Keratinocyte (primary cell): ENCODE data around the gene SLCO4C1. TPM values are rescaled to one million over a fixed set of nuclear protein-coding genes. Genes with fewer than 3 reads are reported as not detected.

Source experiments
- DNase-seq: peaks from one replicate; pipeline ENCODE4 v3.0.0-alpha.2; 2011; ENCODE audit warnings: low read depth, missing footprints, low spot score
- FAIRE-seq: peaks from 2 replicates; lab custom pipeline; 2011; peaks lifted over from hg19 to GRCh38; lab: Jason Lieb, UNC
- H2AFZ ChIP-seq: 2 replicates; pipeline ENCODE4 v1.6.0; 2012; ENCODE audit warnings: low read length, control low read depth, inconsistent platforms; ENCODE audit not compliant: control insufficient read depth
- H3K27ac ChIP-seq: 2 replicates; pipeline ENCODE4 v1.5.1; 2011; ENCODE audit warnings: low read length; ENCODE audit not compliant: control insufficient read depth, insufficient read depth
- H3K27me3 ChIP-seq: 3 replicates; pipeline ENCODE4 v1.6.0; 2011; ENCODE audit warnings: low read length; ENCODE audit not compliant: control insufficient read depth, insufficient read depth; ENCODE audit errors: extremely low read depth
- H3K36me3 ChIP-seq, 2 experiments: 2 replicates in 1 of 2; 3 replicates in 1 of 2; pipeline ENCODE4 v1.5.1; 2011; ENCODE audit warnings: low read length in 2 of 2, mild to moderate bottlenecking in 1 of 2; ENCODE audit not compliant: control insufficient read depth in 2 of 2, insufficient read depth in 2 of 2; ENCODE audit errors: extremely low read depth in 1 of 2
- H3K4me1 ChIP-seq: 3 replicates; pipeline ENCODE4 v1.5.1; 2011; ENCODE audit warnings: low read length; ENCODE audit not compliant: control insufficient read depth, insufficient read depth; ENCODE audit errors: extremely low read depth
- H3K4me2 ChIP-seq: 3 replicates; pipeline ENCODE4 v1.6.0; 2011; ENCODE audit warnings: low read depth, low read length; ENCODE audit not compliant: control insufficient read depth, insufficient read depth; ENCODE audit errors: extremely low read depth
- H3K4me3 ChIP-seq, 3 experiments: fragments of 200-600 bp in 1 of 3; sonication (generic) in 1 of 3; 2 replicates in 2 of 3; 3 replicates in 1 of 3; pipeline ENCODE4 v1.5.1; 2011 to 2016; ENCODE audit warnings: low read length in 3 of 3, mild to moderate bottlenecking in 3 of 3, control low read depth in 2 of 3, inconsistent platforms in 1 of 3, low read depth in 1 of 3, mixed read lengths in 1 of 3, mixed run types in 1 of 3, moderate library complexity in 1 of 3; ENCODE audit not compliant: control insufficient read depth in 2 of 3, insufficient read depth in 2 of 3; ENCODE audit errors: extremely low read depth in 1 of 3
- H3K79me2 ChIP-seq: 2 replicates; pipeline ENCODE4 v1.6.0; 2012; ENCODE audit warnings: low read length; ENCODE audit not compliant: control insufficient read depth, insufficient read depth
- H3K9ac ChIP-seq: 3 replicates; pipeline ENCODE4 v1.6.0; 2011; ENCODE audit warnings: low read length; ENCODE audit not compliant: control insufficient read depth, insufficient read depth; ENCODE audit errors: extremely low read depth
- H3K9me1 ChIP-seq: 3 replicates; pipeline ENCODE4 v1.6.0; 2011; ENCODE audit warnings: low read length; ENCODE audit not compliant: control insufficient read depth, insufficient read depth; ENCODE audit errors: extremely low read depth
- H3K9me3 ChIP-seq: 2 replicates; pipeline ENCODE4 v1.5.1; 2012; ENCODE audit warnings: low read depth, low read length; ENCODE audit not compliant: control insufficient read depth
- H4K20me1 ChIP-seq: 3 replicates; pipeline ENCODE4 v1.6.0; 2011; ENCODE audit warnings: low read length; ENCODE audit not compliant: control insufficient read depth, insufficient read depth; ENCODE audit errors: extremely low read depth
- EZH2 ChIP-seq: IDR thresholded peaks from one replicate; pipeline ENCODE4 v1.6.1; 2012; ENCODE audit warnings: inconsistent platforms, mild to moderate bottlenecking, low read length, moderate library complexity
- dilution Hi-C: fragments of 300-500 bp; cut with MboI; formaldehyde crosslinking; loops from one replicate; pipeline ENCODE4 v1.7.0; 2020; ENCODE audit warnings: low sequenced_read_pairs; ENCODE audit not compliant: extremely low pct_ligation_motif_present
- polyA plus RNA-seq, 5 experiments: library from polyadenylated mRNA; depleted of rRNA in 3 of 5; stranded (reverse) in 3 of 5; stranded (forward) in 1 of 5; unstranded in 1 of 5; fragments of >200 nt; gene quantifications; 1 replicate in 1 of 5; 2 replicates in 3 of 5; 3 replicates in 1 of 5; pipeline versions ENCODE4 v1.2.1 to v1.2.3, GENCODE V29; 2011 to 2012; ENCODE audit warnings: missing spikeins in 2 of 5, low read depth in 1 of 5, low replicate concordance in 1 of 5
- TF ChIP-seq, protein P1 (sequence below), 3 experiments: IDR thresholded peaks in 1 of 3; conservative IDR thresholded peaks in 1 of 3; optimal IDR thresholded peaks in 1 of 3; 2 replicates in 2 of 3; 3 replicates in 1 of 3; pipeline versions ENCODE3 to v1.5.1; 2011; ENCODE audit warnings: low read length in 3 of 3, mild to moderate bottlenecking in 3 of 3, moderate library complexity in 2 of 3, control low read depth in 1 of 3, inconsistent platforms in 1 of 3; ENCODE audit not compliant: insufficient read depth in 2 of 3; ENCODE audit errors: extremely low read depth in 1 of 3

The SLCO4C1 gene
- polyA plus RNA-seq, 1 donor (not counting 4 experiments of a cell fraction or from before 2014, with no cell fraction given), result 0.01 TPM

DNA sequence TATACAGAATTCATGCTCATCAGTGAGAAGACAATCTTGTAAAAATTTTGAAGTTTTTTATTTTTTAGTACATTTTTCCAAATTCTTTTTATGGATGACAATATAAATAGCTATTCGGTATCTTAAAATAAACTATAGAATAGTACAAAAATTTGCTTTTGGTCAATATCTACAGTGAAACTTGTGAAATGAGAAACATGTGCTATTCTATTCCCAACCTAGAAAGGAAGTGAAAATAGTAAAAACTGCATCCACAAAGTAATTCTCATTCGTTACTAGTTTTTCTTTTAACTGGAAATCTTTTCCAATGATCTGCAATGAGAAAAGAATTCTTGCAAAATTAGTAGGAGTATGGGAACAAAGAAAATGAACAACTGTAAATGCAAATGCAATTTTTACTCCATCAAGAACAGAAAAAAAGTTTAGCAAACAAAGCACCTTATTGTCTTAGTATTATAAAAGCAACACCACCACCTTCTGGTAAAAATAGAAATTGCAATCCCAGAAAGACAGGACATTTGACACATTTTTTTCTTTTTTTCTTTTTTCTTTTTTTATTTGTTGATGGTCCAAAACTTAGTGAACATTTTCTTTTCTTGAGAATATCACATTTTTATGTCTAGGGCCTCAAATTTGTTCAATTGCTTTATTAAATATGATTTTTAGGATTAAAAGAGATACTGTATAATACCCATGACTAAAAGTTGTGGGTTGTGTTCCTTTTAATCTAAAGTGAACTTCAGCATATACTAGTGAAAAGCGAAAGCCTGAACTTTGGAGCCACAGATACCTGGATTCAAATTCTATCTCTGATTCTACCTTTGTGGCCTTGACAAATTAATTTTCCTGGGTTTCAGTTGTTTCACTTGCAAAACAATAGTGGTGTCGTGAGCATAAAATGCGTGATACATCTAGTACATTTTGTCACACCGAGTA, 72.3 kb downstream of the SLCO4C1 start:
- H3K27ac ChIP-seq, result no peak overlapping the region
- no peaks in the 10 kb centered on the region for H3K4me1 ChIP-seq
- no peaks in the 10 kb centered on the region for H3K27me3 ChIP-seq
- DNase-seq (no peak), FAIRE-seq (no peak)
- H4K20me1 ChIP-seq, result no peaks in the 10 kb centered on the region
- H3K36me3 ChIP-seq, result no peaks in the 10 kb centered on the region
- no peak overlapping the region for H3K4me2 ChIP-seq
- TF ChIP-seq EZH2, result no peak
- TF ChIP-seq, protein P1, sequence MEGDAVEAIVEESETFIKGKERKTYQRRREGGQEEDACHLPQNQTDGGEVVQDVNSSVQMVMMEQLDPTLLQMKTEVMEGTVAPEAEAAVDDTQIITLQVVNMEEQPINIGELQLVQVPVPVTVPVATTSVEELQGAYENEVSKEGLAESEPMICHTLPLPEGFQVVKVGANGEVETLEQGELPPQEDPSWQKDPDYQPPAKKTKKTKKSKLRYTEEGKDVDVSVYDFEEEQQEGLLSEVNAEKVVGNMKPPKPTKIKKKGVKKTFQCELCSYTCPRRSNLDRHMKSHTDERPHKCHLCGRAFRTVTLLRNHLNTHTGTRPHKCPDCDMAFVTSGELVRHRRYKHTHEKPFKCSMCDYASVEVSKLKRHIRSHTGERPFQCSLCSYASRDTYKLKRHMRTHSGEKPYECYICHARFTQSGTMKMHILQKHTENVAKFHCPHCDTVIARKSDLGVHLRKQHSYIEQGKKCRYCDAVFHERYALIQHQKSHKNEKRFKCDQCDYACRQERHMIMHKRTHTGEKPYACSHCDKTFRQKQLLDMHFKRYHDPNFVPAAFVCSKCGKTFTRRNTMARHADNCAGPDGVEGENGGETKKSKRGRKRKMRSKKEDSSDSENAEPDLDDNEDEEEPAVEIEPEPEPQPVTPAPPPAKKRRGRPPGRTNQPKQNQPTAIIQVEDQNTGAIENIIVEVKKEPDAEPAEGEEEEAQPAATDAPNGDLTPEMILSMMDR (optimal IDR thresholded peaks at IDR 0.05 in 1 of 3, IDR thresholded peaks at IDR 0.05 in 1 of 3, conservative IDR thresholded peaks at IDR 0.05 in 1 of 3; ENCODE audit: extremely low read depth in 1 of 3, insufficient read depth in 2 of 3, low read length in 3 of 3), result peak in 2 of 3 experiments; percentile 25 to 40
- no peak overlapping the region for H3K9ac ChIP-seq
- no peaks in the 10 kb centered on the region for H3K9me1 ChIP-seq
- no peak overlapping the region for H2AFZ ChIP-seq
- H3K4me3 ChIP-seq, result no peak overlapping the region
- dilution Hi-C loops, result no loop called here
- no peaks in the 10 kb centered on the region for H3K9me3 ChIP-seq
- no peaks in the 10 kb centered on the region for H3K79me2 ChIP-seq

DNA sequence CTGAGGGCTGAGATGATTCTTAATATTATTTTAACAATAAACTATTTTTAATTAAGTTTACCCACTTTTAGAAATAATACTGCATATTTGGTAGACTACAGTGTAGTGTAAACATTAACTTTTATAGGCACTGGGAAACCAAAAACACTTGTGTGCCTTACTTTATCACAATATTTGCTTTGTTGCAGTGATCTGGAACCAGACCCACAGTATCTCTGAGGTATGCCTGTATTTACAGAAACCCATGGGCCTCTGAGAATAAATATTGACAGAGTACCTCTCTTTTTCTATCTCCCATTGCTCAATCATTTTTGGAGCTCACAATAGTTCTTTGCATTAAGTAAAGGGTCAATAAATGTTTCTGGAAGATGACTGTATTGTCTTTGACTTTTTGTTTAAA, 73.3 kb downstream of the SLCO4C1 start:
- no peaks in the 10 kb centered on the region for H4K20me1 ChIP-seq
- TF ChIP-seq, protein P1 (optimal IDR thresholded peaks at IDR 0.05 in 1 of 3, IDR thresholded peaks at IDR 0.05 in 1 of 3, conservative IDR thresholded peaks at IDR 0.05 in 1 of 3; ENCODE audit: extremely low read depth in 1 of 3, insufficient read depth in 2 of 3, low read length in 3 of 3), result no peak
- TF ChIP-seq EZH2, result no peak
- no peaks in the 10 kb centered on the region for H3K4me1 ChIP-seq
- FAIRE-seq (no peak), DNase-seq (no peak)
- H3K27ac ChIP-seq, result no peak overlapping the region
- no peak overlapping the region for H3K4me3 ChIP-seq
- H3K36me3 ChIP-seq, result no peaks in the 10 kb centered on the region
- dilution Hi-C loops, result no loop called here
- no peaks in the 10 kb centered on the region for H3K9me3 ChIP-seq
- H3K9ac ChIP-seq, result no peak overlapping the region
- no peak overlapping the region for H2AFZ ChIP-seq
- no peaks in the 10 kb centered on the region for H3K79me2 ChIP-seq
- no peak overlapping the region for H3K4me2 ChIP-seq
- no peaks in the 10 kb centered on the region for H3K27me3 ChIP-seq
- H3K9me1 ChIP-seq, result no peaks in the 10 kb centered on the region
